Jurkat, Clone E6-1 (cell line): Measurements from ENCODE around the gene PLEKHA6.
"Not testable (repeated sequence)": the region's sequence is repeated elsewhere in the genome, so short reads cannot be mapped to it uniquely, and the experiment has no call there.

Experiments used
- DNase-seq: peaks from one replicate; pipeline ENCODE4 v3.0.0-alpha.2; 2011; ENCODE audit warnings: low read depth, low spot score
- H3K4me3 ChIP-seq: 2 replicates; pipeline ENCODE4 v1.5.1; 2011; ENCODE audit warnings: mild to moderate bottlenecking, low read length, control low read depth, moderate library complexity

The PLEKHA6 gene

DNA sequence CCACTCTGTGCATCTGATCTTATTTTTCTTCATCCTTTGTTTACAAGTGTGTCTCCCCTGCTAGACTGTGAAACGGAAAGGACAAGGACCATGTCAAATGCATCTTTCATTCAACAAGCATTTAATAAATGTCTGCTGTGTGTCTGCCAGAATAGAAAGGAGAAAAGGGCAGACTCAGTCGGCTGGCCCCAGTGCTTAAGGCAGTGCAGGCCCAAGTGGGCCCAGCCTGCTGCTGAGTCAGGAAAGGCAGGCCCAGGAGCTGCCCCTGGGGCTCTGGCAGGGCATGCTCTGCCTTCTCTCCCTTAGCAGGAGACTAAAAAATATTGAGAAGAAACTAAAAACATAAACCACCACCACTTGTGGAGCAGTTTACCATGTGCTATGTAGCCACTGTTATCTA lies 38.1 kb downstream of the PLEKHA6 start:
- DNase-seq = no peak
- no peak overlapping the region for H3K4me3 ChIP-seq

DNA sequence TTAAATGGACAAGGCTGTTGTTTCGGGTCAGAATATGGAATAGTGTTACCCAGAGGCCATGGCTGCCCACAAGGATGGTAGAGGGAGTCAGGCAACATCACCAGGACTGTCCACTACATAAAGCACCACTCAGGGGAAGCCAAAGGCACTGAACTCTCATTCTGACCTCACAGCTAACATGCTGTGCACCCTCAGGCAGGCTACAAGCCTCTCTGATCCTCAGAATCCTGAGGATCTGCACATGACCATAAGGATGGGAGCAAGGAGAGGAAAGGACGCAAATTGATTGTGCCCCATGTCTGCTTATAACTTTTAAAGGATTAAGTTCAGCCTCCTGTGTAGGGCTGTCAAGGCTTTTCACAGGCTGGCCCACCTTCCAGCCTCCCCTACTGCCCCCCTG lies 38.7 kb downstream of the PLEKHA6 start:
- H3K4me3 ChIP-seq = no peak overlapping the region
- no peak for DNase-seq

DNA sequence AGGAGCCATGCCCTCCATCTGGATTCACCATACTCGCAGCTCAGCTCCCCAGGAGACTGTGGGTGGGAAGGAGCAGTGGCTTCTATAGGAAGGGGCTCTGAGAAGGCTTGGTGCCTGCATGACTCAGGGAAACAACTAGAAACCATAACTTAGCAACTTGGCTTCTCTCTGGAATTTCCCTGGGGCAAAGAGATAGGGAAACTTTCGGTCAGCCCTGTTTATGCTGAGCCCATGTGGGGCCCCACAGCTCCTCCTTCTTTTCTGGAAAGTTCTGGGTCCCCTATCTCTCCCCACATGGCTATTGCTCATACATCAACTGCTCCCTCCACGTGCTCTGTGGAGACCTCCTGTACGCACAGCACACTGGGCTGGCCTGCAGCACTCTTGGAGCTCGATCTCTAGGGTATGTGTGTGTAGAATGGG lies 39.3 kb downstream of the PLEKHA6 start:
- DNase-seq = no peak
- H3K4me3 ChIP-seq = no peak overlapping the region

DNA sequence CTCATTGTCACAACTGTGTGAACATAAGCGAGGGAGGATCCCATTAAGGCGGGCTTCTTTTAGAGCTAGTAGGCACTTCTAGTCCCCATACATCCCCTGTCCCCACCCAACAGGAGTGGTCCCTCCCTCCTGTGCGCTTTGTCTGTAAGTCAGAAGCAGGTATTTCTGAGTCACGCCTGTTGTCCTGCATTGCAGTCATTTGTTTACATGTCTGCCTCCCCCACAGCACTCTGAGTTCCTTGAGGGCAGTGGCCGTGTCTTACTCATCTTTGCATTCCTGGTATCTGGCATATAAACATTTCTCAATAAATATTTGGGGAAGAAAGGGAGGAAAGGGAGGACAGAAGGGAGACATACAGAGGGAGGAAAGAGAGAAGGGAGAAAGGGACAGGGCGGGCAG lies 40.3 kb downstream of the PLEKHA6 start:
- no peak for DNase-seq
- H3K4me3 ChIP-seq = no peak overlapping the region

DNA sequence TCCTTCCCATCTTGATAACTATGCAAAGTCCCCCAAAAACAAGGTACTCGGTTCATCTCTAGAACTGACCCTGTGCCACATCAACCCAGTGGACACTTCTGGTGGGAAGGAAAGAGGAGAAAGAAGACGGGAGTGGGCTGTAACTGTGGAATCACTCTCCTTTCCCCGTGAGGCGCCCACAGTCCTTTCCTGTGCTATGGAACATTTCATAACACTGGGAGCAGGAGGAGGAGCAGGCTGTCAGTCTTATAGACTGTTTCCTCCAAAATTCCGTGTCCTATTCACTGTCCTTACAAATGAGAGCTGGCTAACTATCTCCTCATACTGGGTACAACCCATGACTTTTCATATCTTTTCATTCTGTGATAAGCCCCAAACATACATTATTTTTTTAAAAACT lies 40.7 kb downstream of the PLEKHA6 start:
- H3K4me3 ChIP-seq = no peak overlapping the region
- DNase-seq = no peak

DNA sequence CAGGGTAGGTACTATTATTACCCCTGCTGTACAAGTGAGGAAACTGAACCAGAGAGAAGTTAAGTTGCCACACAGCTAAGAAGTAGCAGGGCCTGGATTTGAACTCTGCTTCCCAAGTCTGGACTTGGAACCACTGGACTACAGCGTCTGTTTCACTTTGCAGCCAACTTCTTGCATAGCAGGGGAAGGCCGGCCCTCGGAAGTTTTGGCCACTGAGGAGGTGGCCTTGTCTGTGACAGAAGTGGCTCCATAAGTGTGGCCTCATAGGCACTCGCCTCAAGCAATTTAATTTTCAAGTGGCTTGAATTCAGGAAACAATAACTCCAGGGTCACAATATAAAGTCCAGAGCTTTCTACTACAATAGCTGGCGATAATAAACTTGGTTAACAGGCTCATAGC lies 41.4 kb downstream of the PLEKHA6 start:
- no peak for DNase-seq
- H3K4me3 ChIP-seq = no peak overlapping the region

DNA sequence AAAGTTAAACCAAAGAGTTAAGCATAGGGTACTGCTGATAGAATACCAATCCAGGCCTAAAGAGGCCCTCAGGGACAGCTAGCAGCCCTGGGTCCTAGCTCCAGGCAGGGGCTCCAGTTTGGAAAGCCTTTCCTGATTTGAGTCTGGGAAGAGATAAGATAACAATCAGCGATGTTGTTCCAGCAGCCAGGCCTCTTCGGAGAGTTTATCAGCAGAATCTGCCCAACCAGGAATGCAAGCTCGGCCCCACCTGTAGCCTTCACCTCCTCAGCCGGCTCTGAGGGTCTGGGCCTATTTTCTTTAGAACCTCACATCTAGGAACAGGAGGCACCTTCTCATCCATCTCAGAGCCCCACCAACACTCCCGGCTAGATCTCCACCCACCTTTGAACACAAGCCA lies 42.6 kb downstream of the PLEKHA6 start:
- H3K4me3 ChIP-seq = no peak overlapping the region
- no peak for DNase-seq

DNA sequence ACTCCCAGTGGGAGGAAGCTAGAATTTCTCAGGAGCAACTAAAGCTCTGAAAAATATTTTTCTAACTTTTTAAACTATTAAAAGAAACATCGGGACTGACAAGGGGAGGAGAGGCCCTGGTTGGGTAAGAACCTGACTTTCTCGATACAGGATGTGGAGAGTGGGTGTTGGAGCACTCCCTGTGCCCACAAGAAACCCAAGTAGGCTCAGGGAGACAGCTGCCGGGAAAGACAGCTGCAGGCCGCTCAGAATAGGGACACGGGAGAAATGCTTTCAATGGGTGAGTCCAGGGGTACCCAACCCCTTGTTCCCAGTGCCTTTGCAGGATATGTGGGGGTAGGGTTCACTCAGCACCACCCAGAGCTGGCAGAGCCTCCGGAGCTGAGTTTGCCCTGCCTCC lies 43.6 kb downstream of the PLEKHA6 start:
- H3K4me3 ChIP-seq = no peak overlapping the region
- DNase-seq = no peak

DNA sequence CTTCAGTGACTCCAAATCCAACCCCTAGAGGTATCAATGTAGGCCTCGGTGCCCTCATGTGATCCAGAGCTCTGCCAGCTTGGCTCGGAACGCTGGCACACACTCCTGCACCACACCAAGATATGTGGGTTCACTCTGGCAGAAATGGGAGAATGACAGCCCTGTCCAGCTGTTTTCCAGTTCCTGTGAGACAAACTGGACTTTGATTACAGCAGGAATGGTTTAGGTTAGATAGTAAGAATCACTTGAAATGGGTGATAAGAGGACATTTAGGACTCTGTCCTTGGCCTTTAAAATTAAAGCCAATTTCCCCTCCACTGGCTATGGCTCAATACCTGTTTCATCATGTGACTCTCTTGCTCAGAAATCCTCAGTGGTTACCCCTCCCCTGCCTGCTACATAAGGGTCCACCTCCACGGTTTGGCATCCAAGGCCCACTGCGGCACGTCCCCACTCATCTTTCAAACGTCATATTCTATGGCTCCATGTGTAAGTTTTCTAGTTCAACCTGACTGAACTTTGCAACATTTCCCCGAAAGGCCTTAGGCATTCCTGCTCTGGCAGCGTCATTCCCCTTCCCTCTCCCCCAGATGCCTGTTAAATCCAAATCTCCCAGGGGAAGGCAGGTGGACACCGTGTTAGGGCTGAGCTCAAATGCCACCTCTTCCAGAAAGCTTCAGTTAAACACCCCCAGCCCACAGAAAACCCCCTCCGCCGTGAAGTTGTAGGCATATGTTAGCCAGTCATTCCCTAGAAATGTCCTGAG lies 44.7 kb downstream of the PLEKHA6 start:
- H3K4me3 ChIP-seq = no peak overlapping the region
- DNase-seq = no peak

DNA sequence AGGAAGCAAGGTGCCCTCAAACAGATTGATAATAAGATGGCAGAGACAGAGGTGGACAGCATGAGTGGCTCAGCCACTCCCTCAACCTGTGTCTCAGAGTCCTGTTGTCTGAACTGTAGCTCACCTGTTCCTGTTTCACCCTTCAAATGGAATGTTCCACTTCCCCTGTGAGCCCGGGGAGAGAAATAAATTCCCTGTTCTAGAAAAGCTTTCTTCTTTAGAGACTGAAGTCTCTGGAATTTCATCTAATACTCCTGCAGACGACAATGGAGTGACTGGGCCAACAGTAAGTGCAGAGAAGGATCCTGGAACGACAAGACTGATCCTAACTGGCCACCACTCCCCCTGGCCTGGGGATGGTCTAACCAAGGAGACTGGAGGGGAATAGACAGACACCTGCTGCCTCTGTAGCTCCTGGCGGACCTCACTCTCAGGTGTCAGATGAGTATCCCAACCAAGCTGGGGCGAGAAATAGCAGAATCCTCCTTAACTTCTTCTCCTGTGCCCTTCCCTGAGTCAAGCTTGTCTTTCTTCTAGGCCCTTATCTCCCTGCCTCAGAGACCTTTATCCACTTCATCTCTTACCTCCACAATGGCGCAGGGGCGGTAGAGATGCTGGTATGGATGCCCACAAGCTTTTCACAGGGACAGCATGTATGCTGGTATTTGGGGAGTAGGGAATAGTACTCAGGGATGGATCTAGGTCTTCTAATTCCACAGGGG lies 45.4 kb downstream of the PLEKHA6 start:
- no peak for DNase-seq
- H3K4me3 ChIP-seq = no peak overlapping the region

DNA sequence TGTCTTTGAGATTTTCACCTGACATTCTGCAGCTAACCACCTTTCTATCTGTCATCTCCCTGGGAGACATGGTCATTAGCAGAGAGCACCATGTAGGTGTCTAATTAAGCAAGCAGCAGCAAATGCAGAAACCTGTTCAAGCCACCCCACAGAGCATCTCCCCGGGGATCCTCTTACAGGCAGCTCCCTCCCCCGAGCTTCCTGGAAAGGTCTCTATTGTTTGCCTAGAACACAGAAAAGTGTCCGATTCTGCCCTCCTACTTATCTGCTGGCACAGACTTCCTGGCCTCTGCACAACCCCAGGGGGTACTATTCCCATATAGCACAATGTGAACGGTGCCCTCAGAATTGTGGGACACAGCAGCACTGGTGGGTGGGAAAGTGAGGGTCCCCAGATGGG lies 46.1 kb downstream of the PLEKHA6 start:
- no peak overlapping the region for H3K4me3 ChIP-seq
- no peak for DNase-seq

DNA sequence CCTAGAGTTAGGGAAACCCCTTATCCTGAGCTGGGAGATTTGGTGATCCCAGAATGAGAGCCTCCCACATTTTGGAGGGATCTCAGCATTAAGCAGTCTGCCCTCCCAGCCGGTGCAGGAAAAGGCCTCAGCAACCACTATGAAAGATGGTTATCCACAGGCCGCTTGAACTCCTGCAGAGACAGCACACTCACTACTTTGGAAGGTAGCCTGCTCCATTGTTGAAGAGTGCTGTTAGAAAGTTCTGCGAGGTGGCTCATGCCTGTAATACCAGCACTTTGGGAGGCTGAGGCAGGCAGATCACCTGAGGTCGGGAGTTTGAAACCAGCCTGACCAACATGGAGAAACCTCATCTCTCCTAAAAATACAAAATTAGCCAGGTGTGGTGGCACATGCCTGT lies 48.8 kb downstream of the PLEKHA6 start:
- H3K4me3 ChIP-seq, DNase-seq: not testable (repeated sequence)

DNA sequence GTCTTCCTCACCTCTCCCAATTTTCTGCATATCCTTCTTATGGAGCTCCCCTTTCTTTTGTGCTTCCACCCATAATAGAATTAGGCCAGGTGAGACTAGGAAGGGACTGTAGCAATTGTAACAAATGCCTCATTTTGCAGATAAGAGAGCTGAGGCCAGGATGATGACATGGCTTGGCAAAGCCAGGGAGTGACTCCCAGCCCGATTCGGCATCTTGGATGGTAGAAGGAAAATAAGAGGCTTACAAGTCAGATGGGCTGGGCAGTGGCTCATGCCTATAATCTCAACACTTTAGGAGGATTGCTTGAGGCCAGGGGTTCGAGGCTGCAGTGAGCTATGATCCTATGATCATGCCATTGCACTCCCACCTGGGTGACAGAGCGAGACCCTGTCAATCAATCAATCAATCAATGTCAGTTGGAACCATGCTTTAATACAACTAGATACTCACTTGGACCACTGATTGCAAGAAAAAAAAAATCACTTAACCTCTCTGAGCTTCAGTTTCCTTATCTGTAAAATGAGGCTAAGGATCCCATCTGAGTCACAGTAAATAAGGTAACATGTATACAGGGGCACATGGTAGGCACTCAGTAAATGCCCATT lies 51.6 kb downstream of the PLEKHA6 start:
- no peak overlapping the region for H3K4me3 ChIP-seq
- DNase-seq = no peak

DNA sequence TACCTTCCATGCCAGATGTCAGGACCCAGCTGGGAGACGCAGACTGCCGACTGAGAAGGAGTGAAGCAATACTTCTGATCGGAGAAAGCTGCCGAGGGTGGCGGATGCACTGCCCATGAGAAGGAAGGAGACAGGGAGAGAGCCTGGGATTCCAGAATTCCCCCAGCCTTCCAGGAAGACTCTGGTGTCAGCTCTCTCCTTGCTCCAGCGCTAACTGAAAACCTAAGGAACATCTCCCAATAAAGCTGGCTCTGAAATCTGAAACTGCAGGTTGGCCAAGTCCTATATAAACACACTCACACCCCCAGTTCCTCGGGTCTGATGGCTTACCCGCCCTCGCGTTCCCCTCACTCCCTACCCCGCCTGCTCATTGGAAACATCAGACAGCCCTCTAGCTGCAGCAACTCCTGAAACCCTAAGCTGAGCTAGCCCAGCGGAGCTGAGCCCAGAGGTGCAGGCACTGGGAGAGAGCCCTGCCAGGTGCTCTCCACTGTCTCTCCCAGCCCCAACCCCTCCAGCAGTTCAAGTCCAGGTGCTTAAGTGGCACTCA lies 52.3 kb downstream of the PLEKHA6 start:
- no peak overlapping the region for H3K4me3 ChIP-seq
- DNase-seq = no peak

DNA sequence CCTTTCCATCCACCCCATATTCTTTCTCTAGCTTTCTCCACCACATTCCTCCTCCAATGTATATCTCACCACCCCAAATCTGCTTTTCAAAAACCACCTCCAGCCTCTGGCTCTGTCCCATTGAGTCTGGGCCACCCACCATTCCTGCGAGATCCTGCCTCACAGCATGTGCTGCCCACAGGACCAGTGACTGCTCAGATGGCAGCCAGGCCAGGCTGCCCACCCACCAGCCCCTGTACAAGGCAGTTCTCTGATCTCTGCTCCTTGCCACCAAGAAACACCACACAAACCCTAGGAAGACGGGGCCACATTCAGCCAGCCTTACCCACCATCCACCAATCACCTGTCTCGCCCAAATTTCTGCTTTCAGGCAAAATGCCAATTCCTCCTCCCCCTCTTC lies 53.7 kb downstream of the PLEKHA6 start:
- H3K4me3 ChIP-seq = no peak overlapping the region

DNA sequence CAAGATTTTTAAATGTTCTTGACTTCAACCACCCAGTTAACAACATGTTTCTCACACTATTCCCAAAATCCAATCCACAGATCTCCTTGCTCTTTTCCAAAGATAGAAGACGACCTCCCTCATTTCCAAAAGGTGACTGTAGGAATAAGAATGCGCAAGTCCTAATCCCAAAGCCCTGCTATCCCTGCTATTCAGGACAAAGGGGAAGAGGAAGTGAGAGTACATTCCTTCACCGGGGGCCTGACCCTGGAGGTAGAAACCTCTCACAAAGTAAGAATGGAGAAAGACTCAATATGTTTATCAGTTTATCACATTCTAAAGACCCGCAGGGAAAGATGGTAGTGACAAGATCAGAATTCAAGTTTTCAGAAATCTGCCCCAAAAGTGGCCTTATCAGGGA lies 55.7 kb downstream of the PLEKHA6 start:
- no peak overlapping the region for H3K4me3 ChIP-seq
- no peak for DNase-seq

More for the DNA sequence above, 53.7 kb downstream of the PLEKHA6 start:
- DNase-seq = no peak

DNA sequence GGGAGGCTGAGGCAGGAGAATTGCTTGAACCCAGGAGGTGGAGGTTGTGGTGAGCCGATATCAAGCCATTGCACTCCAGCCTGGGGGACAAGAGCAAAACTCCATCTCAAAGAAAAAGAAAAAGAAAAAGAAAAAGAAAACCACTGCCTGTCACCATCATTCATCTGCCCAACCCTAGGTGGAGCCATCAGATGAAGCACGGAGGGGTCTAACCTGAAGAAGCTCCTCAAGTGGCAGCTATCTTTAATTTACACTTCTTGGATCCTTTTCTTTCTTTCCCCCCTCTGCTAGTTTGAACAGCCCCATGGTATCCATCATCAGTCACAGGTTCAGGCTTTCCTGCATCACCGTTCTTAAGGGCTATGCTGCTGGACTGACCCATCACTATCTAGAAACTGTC lies 57.0 kb downstream of the PLEKHA6 start:
- no peak for DNase-seq
- no peak overlapping the region for H3K4me3 ChIP-seq

DNA sequence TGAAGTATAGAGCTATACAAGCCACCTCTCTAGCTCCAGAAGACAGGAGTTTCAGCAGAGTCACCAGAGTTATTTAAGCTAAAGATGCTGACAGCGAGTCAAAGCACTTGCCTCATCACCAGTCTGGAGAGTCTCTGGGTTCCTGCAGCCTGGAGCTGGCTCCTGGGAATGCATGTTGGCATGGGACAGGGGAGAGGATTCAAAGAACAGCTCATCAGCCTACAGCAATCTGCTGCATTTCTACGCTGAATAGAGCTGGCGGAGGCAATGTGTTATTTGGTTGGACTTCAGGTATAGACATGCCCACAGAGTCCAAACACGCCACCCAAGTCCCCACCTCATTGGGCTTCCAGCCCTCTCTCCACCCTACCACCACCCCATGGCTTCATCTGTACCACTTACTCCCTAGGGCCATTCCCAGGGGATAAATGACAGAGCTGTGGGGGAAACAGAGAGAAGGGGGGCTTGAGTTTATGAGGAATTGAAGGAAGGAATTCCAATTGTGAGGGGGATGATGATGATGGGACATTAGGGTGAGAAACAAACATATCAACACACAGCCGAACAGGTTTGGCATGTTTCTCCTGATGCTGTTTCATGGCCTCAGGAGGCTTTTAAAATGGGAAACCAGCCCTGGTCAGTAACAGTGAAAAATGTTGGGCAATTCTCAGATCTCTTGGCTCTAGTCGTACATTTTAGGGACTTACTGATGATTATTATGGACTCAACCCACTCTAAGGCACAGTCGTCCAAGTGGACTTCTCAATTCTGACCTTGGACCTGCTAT lies 58.4 kb downstream of the PLEKHA6 start:
- no peak for DNase-seq
- H3K4me3 ChIP-seq = no peak overlapping the region

DNA sequence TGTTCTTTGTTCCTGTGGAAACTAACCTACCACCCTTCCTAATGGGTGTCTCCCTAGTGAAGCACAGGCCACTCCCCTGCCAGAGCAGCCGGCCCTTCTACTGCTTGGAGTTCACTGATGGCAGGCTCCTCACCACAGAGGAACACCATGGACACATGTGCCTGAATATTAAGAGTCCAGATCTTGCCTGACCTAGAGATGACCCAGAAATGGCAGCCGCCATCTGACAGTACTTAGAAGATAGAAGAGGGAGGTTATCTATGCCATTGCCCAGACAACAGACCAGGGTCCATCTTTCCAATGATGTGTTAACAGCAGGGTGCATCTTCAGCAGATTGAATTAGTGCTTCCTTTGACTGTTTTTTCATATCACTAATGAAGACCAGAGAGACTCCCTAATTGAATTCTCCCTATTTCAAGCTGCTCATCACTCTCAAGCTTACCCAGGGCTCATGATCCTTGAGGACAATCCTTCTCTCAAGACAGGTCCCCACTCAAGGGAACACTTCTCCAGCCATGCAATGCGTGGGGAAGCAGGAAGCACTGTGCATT lies 59.8 kb downstream of the PLEKHA6 start:
- DNase-seq = no peak

More for the DNA sequence above, 59.8 kb downstream of the PLEKHA6 start:
- H3K4me3 ChIP-seq = no peak overlapping the region
